ENCODE results near the gene IER2. TPM values are rescaled to one million over a fixed set of nuclear protein-coding genes. Genes with fewer than 3 reads are reported as not detected.

The IER2 gene
- total RNA-seq, 1 donor from 2014 or later: 72.5 TPM

GRCh38 chr19:13150931-13151604 is 857 bp downstream of the IER2 start:
- H3K27me3 Mint-ChIP-seq (ENCODE audit: low read depth): peaks cover 12% of the 10 kb centered on the region
- DNase-seq (ENCODE audit: low read depth, low spot score): no peak
- peaks cover 57% of the 10 kb centered on the region for H3K4me1 Mint-ChIP-seq
- TF ChIP-seq, protein P1, sequence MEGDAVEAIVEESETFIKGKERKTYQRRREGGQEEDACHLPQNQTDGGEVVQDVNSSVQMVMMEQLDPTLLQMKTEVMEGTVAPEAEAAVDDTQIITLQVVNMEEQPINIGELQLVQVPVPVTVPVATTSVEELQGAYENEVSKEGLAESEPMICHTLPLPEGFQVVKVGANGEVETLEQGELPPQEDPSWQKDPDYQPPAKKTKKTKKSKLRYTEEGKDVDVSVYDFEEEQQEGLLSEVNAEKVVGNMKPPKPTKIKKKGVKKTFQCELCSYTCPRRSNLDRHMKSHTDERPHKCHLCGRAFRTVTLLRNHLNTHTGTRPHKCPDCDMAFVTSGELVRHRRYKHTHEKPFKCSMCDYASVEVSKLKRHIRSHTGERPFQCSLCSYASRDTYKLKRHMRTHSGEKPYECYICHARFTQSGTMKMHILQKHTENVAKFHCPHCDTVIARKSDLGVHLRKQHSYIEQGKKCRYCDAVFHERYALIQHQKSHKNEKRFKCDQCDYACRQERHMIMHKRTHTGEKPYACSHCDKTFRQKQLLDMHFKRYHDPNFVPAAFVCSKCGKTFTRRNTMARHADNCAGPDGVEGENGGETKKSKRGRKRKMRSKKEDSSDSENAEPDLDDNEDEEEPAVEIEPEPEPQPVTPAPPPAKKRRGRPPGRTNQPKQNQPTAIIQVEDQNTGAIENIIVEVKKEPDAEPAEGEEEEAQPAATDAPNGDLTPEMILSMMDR (conservative IDR thresholded peaks at IDR 0.05): no peak
- peak overlapping the region; percentile 99 for H3K4me3 Mint-ChIP-seq
- no peaks in the 10 kb centered on the region for H3K9me3 Mint-ChIP-seq
- peaks cover 4% of the 10 kb centered on the region for H3K36me3 Mint-ChIP-seq (ENCODE audit: low read depth)
- peak overlapping the region; percentile 97 for H3K27ac Mint-ChIP-seq (ENCODE audit: unreplicated experiment)

GRCh38 chr19:13151605-13152355 is 1.6 kb downstream of the IER2 start:
- peak overlapping the region; percentile 99 for H3K4me3 Mint-ChIP-seq
- H3K36me3 Mint-ChIP-seq (ENCODE audit: low read depth): peaks cover 4% of the 10 kb centered on the region
- TF ChIP-seq, protein P1 (conservative IDR thresholded peaks at IDR 0.05): peak; percentile 36
- H3K27me3 Mint-ChIP-seq (ENCODE audit: low read depth): peaks cover 12% of the 10 kb centered on the region
- peak; percentile 87 for DNase-seq (ENCODE audit: low read depth, low spot score)
- H3K4me1 Mint-ChIP-seq: peaks cover 64% of the 10 kb centered on the region
- H3K27ac Mint-ChIP-seq (ENCODE audit: unreplicated experiment): peak overlapping the region; percentile 99
- no peaks in the 10 kb centered on the region for H3K9me3 Mint-ChIP-seq

DNA sequence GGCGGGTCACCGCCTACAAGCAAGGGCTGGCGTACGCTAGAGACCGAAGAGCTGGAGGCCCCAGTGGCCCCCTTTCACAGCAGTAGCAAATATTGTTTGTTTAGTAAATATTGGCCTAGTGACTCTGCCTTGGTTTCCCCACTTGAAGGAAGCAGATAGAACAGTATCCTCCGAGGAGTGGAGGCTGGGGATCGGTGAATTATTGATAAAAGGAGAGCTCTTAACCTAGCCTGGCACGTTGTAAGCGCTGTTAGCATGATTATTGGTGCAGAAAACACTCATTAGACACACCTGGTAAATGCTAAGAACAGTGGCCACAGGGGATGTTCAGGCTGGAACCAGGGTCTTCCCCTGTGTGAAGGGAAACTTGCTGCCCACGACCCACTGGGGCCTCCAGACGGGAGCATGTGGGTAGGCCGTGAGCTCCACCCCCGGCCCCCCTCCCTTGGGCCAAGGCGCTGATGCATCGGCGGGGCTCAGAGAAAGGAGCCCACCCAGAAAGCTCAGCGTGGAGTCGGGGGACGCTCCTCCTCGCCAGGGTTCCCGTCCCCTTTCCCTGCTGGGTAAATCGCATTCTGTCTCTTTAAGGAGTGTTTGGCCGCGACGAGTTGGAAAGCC is 2.3 kb downstream of the IER2 start:
- Mint-ChIP-seq H3K27ac (ENCODE audit: unreplicated experiment) (peak overlapping the region; percentile 99), H3K4me3 (peak overlapping the region; percentile 99), H3K27me3 (ENCODE audit: low read depth) (peaks cover 12% of the 10 kb centered on the region), H3K9me3 (no peaks in the 10 kb centered on the region), H3K36me3 (ENCODE audit: low read depth) (peaks cover 4% of the 10 kb centered on the region), H3K4me1 (peaks cover 67% of the 10 kb centered on the region)
- DNase-seq (ENCODE audit: low read depth, low spot score): no peak
- TF ChIP-seq, protein P1 (conservative IDR thresholded peaks at IDR 0.05): no peak

- peak overlapping the region; percentile 99 for H3K4me3 Mint-ChIP-seq
- H3K27me3 Mint-ChIP-seq (ENCODE audit: low read depth): peaks cover 12% of the 10 kb centered on the region
- no peaks in the 10 kb centered on the region for H3K9me3 Mint-ChIP-seq
- peaks cover 70% of the 10 kb centered on the region for H3K4me1 Mint-ChIP-seq
- peaks cover 4% of the 10 kb centered on the region for H3K36me3 Mint-ChIP-seq (ENCODE audit: low read depth)
- peak; percentile 99 for DNase-seq (ENCODE audit: low read depth, low spot score)
- TF ChIP-seq, protein P1 (conservative IDR thresholded peaks at IDR 0.05): peak; percentile 20
- H3K27ac Mint-ChIP-seq (ENCODE audit: unreplicated experiment): peak overlapping the region; percentile 99
Observed at GRCh38 chr19:13152974-13153568, 2.9 kb downstream of the IER2 start.

GRCh38 chr19:13153569-13154240 is 3.5 kb downstream of the IER2 start:
- Mint-ChIP-seq H3K9me3 (no peaks in the 10 kb centered on the region), H3K27ac (ENCODE audit: unreplicated experiment) (peak overlapping the region; percentile 99), H3K36me3 (ENCODE audit: low read depth) (peaks cover 4% of the 10 kb centered on the region), H3K4me1 (peaks cover 67% of the 10 kb centered on the region), H3K4me3 (peak overlapping the region; percentile 99), H3K27me3 (ENCODE audit: low read depth) (peaks cover 12% of the 10 kb centered on the region)
- TF ChIP-seq, protein P1 (conservative IDR thresholded peaks at IDR 0.05): peak; percentile 3
- no peak for DNase-seq (ENCODE audit: low read depth, low spot score)

Data from neural crest cell (in vitro differentiated cells).